A549 treated with ZK216348 at 1 μM for 4 hours (cell line): ENCODE measurements around the gene PRMT7. TPM values are rescaled to one million over a fixed set of nuclear protein-coding genes. Genes with fewer than 3 reads are reported as not detected.

Experiments
- total RNA-seq: library from RNA; stranded (reverse); fragments of 200-300 nt; extraction: Qiagen RNA extraction; gene quantifications from 5 replicates; pipeline ENCODE4 v1.2.3, GENCODE V29; 2022; ENCODE audit warnings: low read depth

PRMT7 gene, protein sequence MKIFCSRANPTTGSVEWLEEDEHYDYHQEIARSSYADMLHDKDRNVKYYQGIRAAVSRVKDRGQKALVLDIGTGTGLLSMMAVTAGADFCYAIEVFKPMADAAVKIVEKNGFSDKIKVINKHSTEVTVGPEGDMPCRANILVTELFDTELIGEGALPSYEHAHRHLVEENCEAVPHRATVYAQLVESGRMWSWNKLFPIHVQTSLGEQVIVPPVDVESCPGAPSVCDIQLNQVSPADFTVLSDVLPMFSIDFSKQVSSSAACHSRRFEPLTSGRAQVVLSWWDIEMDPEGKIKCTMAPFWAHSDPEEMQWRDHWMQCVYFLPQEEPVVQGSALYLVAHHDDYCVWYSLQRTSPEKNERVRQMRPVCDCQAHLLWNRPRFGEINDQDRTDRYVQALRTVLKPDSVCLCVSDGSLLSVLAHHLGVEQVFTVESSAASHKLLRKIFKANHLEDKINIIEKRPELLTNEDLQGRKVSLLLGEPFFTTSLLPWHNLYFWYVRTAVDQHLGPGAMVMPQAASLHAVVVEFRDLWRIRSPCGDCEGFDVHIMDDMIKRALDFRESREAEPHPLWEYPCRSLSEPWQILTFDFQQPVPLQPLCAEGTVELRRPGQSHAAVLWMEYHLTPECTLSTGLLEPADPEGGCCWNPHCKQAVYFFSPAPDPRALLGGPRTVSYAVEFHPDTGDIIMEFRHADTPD
- total RNA-seq: 22.6 to 35.5 TPM (median 30.5 TPM) in 5 replicates

DNA sequence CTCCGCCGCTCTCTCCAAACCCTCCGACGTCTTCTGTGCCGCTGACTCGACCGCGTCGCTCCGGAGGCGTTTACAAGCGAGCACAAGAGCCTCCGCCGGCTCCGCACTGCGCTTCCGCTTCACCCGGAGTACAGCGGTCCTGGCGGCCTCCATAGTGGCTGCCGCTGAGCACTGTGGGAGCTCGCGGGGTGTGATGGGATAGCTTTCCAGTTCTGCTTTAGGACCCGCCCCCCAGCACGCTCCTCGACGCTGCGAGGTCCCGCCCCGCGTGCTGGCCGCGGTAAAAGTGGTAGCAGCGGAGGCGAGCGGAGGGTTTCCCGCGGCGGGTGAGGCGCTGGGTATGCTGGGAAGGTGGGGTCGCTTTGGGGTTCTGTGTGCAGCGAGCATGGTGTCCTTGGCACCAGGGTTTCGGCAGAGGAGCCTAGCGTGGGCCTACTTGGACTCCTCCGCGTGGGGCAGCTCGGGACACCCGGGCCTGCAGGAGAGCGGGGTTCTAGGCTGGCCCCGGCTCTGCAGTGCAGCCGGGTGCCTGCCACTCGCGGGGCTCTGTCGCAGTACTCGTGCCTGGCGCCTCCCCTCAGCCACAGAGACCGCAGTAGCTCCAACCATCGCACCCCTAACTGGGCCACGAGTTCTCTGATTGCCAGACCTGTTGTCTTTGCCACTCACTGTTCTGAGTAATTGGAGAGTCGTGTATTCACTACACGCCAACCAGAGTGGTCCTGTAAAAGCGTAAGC, at the start of gene PRMT7, which contains the start of gene SLC7A6OS:
Gene PRMT7, plus strand, starts transcription at position 246 of the 738 bp plus-strand sequence. CDS start 4,961 bp downstream, outside the sequence.
Gene SLC7A6OS, minus strand, starts transcription at position 173 of the 738 bp plus-strand sequence. Its CDS starts 20 bp downstream, at position 153.

DNA sequence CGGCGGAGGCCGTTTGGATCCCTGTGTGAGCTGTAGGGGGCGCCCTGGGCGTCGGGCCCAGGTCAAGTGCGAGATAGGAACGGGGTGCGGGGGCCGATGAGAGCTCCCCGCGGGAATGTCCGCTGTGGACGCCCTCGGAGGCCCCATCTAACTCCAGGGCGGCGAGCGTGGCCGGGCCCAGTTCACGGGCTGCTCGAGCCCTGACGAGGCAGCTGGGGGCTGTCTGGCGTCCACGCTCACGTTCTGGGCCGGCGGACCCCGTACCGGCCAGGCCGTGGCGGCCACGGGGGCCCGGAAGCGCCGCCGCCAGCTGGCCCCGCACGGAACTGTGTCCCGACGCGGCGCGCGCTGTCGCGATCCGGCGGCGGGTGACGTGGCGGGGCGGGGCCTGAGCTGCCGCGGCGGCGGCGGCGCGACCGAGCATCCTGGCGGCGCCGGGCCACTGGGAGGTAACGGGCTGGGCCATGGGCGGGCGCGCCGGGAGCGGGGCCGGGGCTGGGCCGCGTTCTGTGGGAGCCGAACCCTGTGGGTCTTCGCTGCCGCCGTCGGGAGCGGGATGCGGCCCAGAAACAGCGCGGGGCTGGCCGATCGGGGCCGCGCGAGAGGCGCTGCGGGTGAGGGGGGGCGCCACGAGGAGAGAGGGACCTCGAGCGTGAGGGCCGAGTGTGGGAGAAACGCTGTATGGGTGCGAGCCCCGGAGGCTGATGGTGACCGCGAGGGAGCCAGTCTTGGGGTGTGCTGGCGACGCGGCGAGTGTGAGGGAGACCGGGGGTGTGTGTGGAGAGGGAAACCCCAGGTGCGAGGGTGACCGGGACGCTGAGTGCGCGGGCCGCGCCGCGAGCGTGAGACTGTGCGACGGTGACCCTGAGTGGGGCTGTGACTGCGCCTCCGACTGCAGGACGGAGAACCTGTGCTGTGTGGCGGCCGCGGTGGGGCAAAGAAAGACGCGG, 46.4 kb upstream of the PRMT7 start, which contains the start of gene SLC7A6:
Gene SLC7A6, plus strand, starts transcription at position 399 of the 950 bp plus-strand sequence. CDS start 10,201 bp downstream, outside the sequence.

Other genes with a start within 250 kb of the PRMT7 start
- gene NFATC3, start 225.6 kb upstream of the PRMT7 start, total RNA-seq: 11.4 to 18.0 TPM (median 15.3 TPM) in 5 replicates
- gene ESRP2, start 74.9 kb upstream of the PRMT7 start, total RNA-seq: 0.06 to 0.40 TPM (median 0.15 TPM) in 5 replicates
- gene PLA2G15, start 65.6 kb upstream of the PRMT7 start, total RNA-seq: 11.0 to 16.4 TPM (median 14.7 TPM) in 5 replicates
- gene SLC7A6, start 46.5 kb upstream of the PRMT7 start, total RNA-seq: 24.7 to 35.4 TPM (median 30.5 TPM) in 5 replicates
- 11.0 to 14.3 TPM (median 11.8 TPM) in 5 replicates for gene SLC7A6OS, start 73 bp upstream of the PRMT7 start, total RNA-seq
- 0.08 to 0.33 TPM (median 0.15 TPM) in 5 replicates for gene SMPD3, start 137.5 kb downstream of the PRMT7 start, total RNA-seq
- gene ZFP90, start 228.3 kb downstream of the PRMT7 start, total RNA-seq: 4.9 to 9.4 TPM (median 8.8 TPM) in 5 replicates